CD4-positive, alpha-beta T cell treated with Interleukin-17A for 4 hours (primary cell): ENCODE data around the gene PRKACA.
"Not testable (repeated sequence)": the region's sequence is repeated elsewhere in the genome, so short reads cannot be mapped to it uniquely, and the experiment has no call there.

Experiments used
- DNase-seq: peaks from one replicate; pipeline ENCODE4 v3.0.0-alpha.2; 2020; ENCODE audit warnings: mixed read lengths

The PRKACA gene

GRCh38 chr19:14147797-14148605 lies 30.4 kb upstream of the PRKACA start:
- peak; percentile 73 for DNase-seq

- DNase-seq: no peak
Observed at GRCh38 chr19:14146789-14147216, 29.2 kb upstream of the PRKACA start.

GRCh38 chr19:14146169-14146568 lies 28.6 kb upstream of the PRKACA start:
- DNase-seq: not testable (repeated sequence)

GRCh38 chr19:14145381-14145780 lies 27.8 kb upstream of the PRKACA start:
- DNase-seq: no peak

GRCh38 chr19:14142262-14143190 lies 25.0 kb upstream of the PRKACA start:
- no peak for DNase-seq

GRCh38 chr19:14141041-14141440 lies 23.5 kb upstream of the PRKACA start:
- DNase-seq: no peak

GRCh38 chr19:14139944-14140343 lies 22.4 kb upstream of the PRKACA start:
- no peak for DNase-seq

- no peak for DNase-seq
Observed at GRCh38 chr19:14138576-14139265, 21.2 kb upstream of the PRKACA start.

- DNase-seq: peak; percentile 98
Observed at GRCh38 chr19:14136509-14137281, 19.1 kb upstream of the PRKACA start, which contains the start of gene ASF1B. ASF1B (minus strand) TSS chr19:14136589; CDS start chr19:14136456, 133 bp downstream.

GRCh38 chr19:14135985-14136508 lies 18.5 kb upstream of the PRKACA start:
- DNase-seq: no peak

GRCh38 chr19:14135355-14135754 lies 17.8 kb upstream of the PRKACA start:
- no peak for DNase-seq

- DNase-seq: no peak
Observed at GRCh38 chr19:14127929-14128509, 10.5 kb upstream of the PRKACA start.

- no peak for DNase-seq
Observed at GRCh38 chr19:14127176-14127575, 9.6 kb upstream of the PRKACA start.

- DNase-seq: no peak
Observed at GRCh38 chr19:14122924-14123323, 5.4 kb upstream of the PRKACA start.

- DNase-seq: no peak
Observed at GRCh38 chr19:14120497-14120780, 2.9 kb upstream of the PRKACA start.

- DNase-seq: no peak
Observed at GRCh38 chr19:14119644-14120496, 2.3 kb upstream of the PRKACA start.

GRCh38 chr19:14119146-14119545 lies 1.6 kb upstream of the PRKACA start:
- no peak for DNase-seq

- DNase-seq: peak; percentile 59
Observed at GRCh38 chr19:14118165-14119051, 846 bp upstream of the PRKACA start.

- DNase-seq: peak; percentile 23
Observed at GRCh38 chr19:14116918-14117578, 514 bp downstream of the PRKACA start.
